Keratinocyte (primary cell): ENCODE results near the gene NDUFV1. TPM values are rescaled to one million over a fixed set of nuclear protein-coding genes. Genes with fewer than 3 reads are reported as not detected.

Experiments used
- DNase-seq: peaks from one replicate; pipeline ENCODE4 v3.0.0-alpha.2; 2011; ENCODE audit warnings: low read depth, missing footprints, low spot score
- FAIRE-seq: peaks from 2 replicates; lab custom pipeline; 2011; peaks lifted over from hg19 to GRCh38; lab: Jason Lieb, UNC
- H2AFZ ChIP-seq: 2 replicates; pipeline ENCODE4 v1.6.0; 2012; ENCODE audit warnings: low read length, control low read depth, inconsistent platforms; ENCODE audit not compliant: control insufficient read depth
- H3K27ac ChIP-seq: 2 replicates; pipeline ENCODE4 v1.5.1; 2011; ENCODE audit warnings: low read length; ENCODE audit not compliant: control insufficient read depth, insufficient read depth
- H3K27me3 ChIP-seq: 3 replicates; pipeline ENCODE4 v1.6.0; 2011; ENCODE audit warnings: low read length; ENCODE audit not compliant: control insufficient read depth, insufficient read depth; ENCODE audit errors: extremely low read depth
- H3K36me3 ChIP-seq, 2 experiments: 2 replicates in 1 of 2; 3 replicates in 1 of 2; pipeline ENCODE4 v1.5.1; 2011; ENCODE audit warnings: low read length in 2 of 2, mild to moderate bottlenecking in 1 of 2; ENCODE audit not compliant: control insufficient read depth in 2 of 2, insufficient read depth in 2 of 2; ENCODE audit errors: extremely low read depth in 1 of 2
- H3K4me1 ChIP-seq: 3 replicates; pipeline ENCODE4 v1.5.1; 2011; ENCODE audit warnings: low read length; ENCODE audit not compliant: control insufficient read depth, insufficient read depth; ENCODE audit errors: extremely low read depth
- H3K4me2 ChIP-seq: 3 replicates; pipeline ENCODE4 v1.6.0; 2011; ENCODE audit warnings: low read depth, low read length; ENCODE audit not compliant: control insufficient read depth, insufficient read depth; ENCODE audit errors: extremely low read depth
- H3K4me3 ChIP-seq, 3 experiments: fragments of 200-600 bp in 1 of 3; sonication (generic) in 1 of 3; 2 replicates in 2 of 3; 3 replicates in 1 of 3; pipeline ENCODE4 v1.5.1; 2011 to 2016; ENCODE audit warnings: low read length in 3 of 3, mild to moderate bottlenecking in 3 of 3, control low read depth in 2 of 3, inconsistent platforms in 1 of 3, low read depth in 1 of 3, mixed read lengths in 1 of 3, mixed run types in 1 of 3, moderate library complexity in 1 of 3; ENCODE audit not compliant: control insufficient read depth in 2 of 3, insufficient read depth in 2 of 3; ENCODE audit errors: extremely low read depth in 1 of 3
- H3K79me2 ChIP-seq: 2 replicates; pipeline ENCODE4 v1.6.0; 2012; ENCODE audit warnings: low read length; ENCODE audit not compliant: control insufficient read depth, insufficient read depth
- H3K9ac ChIP-seq: 3 replicates; pipeline ENCODE4 v1.6.0; 2011; ENCODE audit warnings: low read length; ENCODE audit not compliant: control insufficient read depth, insufficient read depth; ENCODE audit errors: extremely low read depth
- H3K9me1 ChIP-seq: 3 replicates; pipeline ENCODE4 v1.6.0; 2011; ENCODE audit warnings: low read length; ENCODE audit not compliant: control insufficient read depth, insufficient read depth; ENCODE audit errors: extremely low read depth
- H3K9me3 ChIP-seq: 2 replicates; pipeline ENCODE4 v1.5.1; 2012; ENCODE audit warnings: low read depth, low read length; ENCODE audit not compliant: control insufficient read depth
- H4K20me1 ChIP-seq: 3 replicates; pipeline ENCODE4 v1.6.0; 2011; ENCODE audit warnings: low read length; ENCODE audit not compliant: control insufficient read depth, insufficient read depth; ENCODE audit errors: extremely low read depth
- EZH2 ChIP-seq: IDR thresholded peaks from one replicate; pipeline ENCODE4 v1.6.1; 2012; ENCODE audit warnings: inconsistent platforms, mild to moderate bottlenecking, low read length, moderate library complexity
- dilution Hi-C: fragments of 300-500 bp; cut with MboI; formaldehyde crosslinking; loops from one replicate; pipeline ENCODE4 v1.7.0; 2020; ENCODE audit warnings: low sequenced_read_pairs; ENCODE audit not compliant: extremely low pct_ligation_motif_present
- polyA plus RNA-seq, 5 experiments: library from polyadenylated mRNA; depleted of rRNA in 3 of 5; stranded (reverse) in 3 of 5; stranded (forward) in 1 of 5; unstranded in 1 of 5; fragments of >200 nt; gene quantifications; 1 replicate in 1 of 5; 2 replicates in 3 of 5; 3 replicates in 1 of 5; pipeline versions ENCODE4 v1.2.1 to v1.2.3, GENCODE V29; 2011 to 2012; ENCODE audit warnings: missing spikeins in 2 of 5, low read depth in 1 of 5, low replicate concordance in 1 of 5
- TF ChIP-seq, protein P1 (sequence below), 3 experiments: IDR thresholded peaks in 1 of 3; conservative IDR thresholded peaks in 1 of 3; optimal IDR thresholded peaks in 1 of 3; 2 replicates in 2 of 3; 3 replicates in 1 of 3; pipeline versions ENCODE3 to v1.5.1; 2011; ENCODE audit warnings: low read length in 3 of 3, mild to moderate bottlenecking in 3 of 3, moderate library complexity in 2 of 3, control low read depth in 1 of 3, inconsistent platforms in 1 of 3; ENCODE audit not compliant: insufficient read depth in 2 of 3; ENCODE audit errors: extremely low read depth in 1 of 3

Gene NDUFV1
- polyA plus RNA-seq, 1 donor (not counting 4 experiments of a cell fraction or from before 2014, with no cell fraction given): 102 TPM

DNA sequence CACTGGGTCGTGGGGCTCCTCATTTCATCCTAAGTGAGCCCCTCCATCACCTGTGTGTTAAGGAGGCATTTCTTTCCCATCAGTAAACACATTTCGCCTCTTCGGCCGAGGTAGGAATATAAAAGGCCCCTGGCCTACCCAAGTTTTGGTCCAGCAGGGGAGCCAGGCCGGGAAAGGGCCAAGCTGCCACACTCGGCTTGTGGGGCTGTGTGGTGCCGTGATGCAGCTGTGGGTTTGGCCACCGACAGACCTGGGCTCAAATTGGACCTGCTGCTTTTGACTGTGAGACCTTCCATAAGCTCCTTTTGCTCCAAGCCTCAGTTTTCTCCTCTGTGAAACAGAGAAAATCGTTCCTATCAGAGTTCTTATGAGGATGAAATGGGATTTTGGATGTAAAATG is 771 bp downstream of the NDUFV1 start:
- Histone ChIP-seq H3K9me1 (no peaks in the 10 kb centered on the region), H3K79me2 (peaks cover 17% of the 10 kb centered on the region), H3K9ac (peak overlapping the region; percentile 94), H3K4me2 (peak overlapping the region; percentile 84), H3K9me3 (no peaks in the 10 kb centered on the region), H3K27me3 (no peaks in the 10 kb centered on the region), H3K27ac (peak overlapping the region; percentile 80), H2AFZ (peak overlapping the region; percentile 86), H3K36me3 (peaks cover 17 to 24% of the 10 kb centered on the region in 2 experiments), H4K20me1 (no peaks in the 10 kb centered on the region), H3K4me1 (peaks cover 10% of the 10 kb centered on the region), H3K4me3 (peak overlapping the region; percentile 94 to 100 (median 95))
- TF ChIP-seq, protein P1, sequence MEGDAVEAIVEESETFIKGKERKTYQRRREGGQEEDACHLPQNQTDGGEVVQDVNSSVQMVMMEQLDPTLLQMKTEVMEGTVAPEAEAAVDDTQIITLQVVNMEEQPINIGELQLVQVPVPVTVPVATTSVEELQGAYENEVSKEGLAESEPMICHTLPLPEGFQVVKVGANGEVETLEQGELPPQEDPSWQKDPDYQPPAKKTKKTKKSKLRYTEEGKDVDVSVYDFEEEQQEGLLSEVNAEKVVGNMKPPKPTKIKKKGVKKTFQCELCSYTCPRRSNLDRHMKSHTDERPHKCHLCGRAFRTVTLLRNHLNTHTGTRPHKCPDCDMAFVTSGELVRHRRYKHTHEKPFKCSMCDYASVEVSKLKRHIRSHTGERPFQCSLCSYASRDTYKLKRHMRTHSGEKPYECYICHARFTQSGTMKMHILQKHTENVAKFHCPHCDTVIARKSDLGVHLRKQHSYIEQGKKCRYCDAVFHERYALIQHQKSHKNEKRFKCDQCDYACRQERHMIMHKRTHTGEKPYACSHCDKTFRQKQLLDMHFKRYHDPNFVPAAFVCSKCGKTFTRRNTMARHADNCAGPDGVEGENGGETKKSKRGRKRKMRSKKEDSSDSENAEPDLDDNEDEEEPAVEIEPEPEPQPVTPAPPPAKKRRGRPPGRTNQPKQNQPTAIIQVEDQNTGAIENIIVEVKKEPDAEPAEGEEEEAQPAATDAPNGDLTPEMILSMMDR (optimal IDR thresholded peaks at IDR 0.05 in 1 of 3, IDR thresholded peaks at IDR 0.05 in 1 of 3, conservative IDR thresholded peaks at IDR 0.05 in 1 of 3; ENCODE audit: extremely low read depth in 1 of 3, insufficient read depth in 2 of 3, low read length in 3 of 3): no peak
- TF ChIP-seq EZH2: no peak
- dilution Hi-C loops: no loop called here
- no peak for DNase-seq
- no peak for FAIRE-seq

DNA sequence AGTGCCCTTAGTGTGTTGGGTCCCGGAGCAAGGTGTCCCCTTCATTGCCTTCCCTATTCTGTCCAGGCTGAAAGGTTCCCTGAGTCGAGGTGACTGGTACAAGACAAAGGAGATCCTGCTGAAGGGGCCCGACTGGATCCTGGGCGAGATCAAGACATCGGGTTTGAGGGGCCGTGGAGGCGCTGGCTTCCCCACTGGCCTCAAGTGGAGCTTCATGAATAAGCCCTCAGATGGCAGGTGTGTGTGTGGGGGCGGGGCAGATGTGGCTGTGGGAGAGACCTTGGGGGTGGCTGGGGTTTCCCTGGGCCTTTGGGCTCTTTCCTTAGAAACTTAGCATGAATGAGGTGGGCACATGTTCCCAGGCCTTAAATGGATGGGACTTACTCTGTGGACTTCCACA is 1.8 kb downstream of the NDUFV1 start:
- Histone ChIP-seq H3K4me3 (no peak overlapping the region), H3K9ac (no peak overlapping the region), H3K27ac (no peak overlapping the region), H3K9me3 (no peaks in the 10 kb centered on the region), H3K4me1 (peaks cover 12% of the 10 kb centered on the region), H3K36me3 (peaks cover 23 to 28% of the 10 kb centered on the region in 2 experiments), H3K9me1 (no peaks in the 10 kb centered on the region), H3K27me3 (no peaks in the 10 kb centered on the region), H3K79me2 (peaks cover 17% of the 10 kb centered on the region), H4K20me1 (no peaks in the 10 kb centered on the region), H3K4me2 (no peak overlapping the region), H2AFZ (no peak overlapping the region)
- dilution Hi-C loops: no loop called here
- FAIRE-seq (no peak), DNase-seq (no peak)
- TF ChIP-seq EZH2: no peak
- TF ChIP-seq, protein P1 (optimal IDR thresholded peaks at IDR 0.05 in 1 of 3, IDR thresholded peaks at IDR 0.05 in 1 of 3, conservative IDR thresholded peaks at IDR 0.05 in 1 of 3; ENCODE audit: extremely low read depth in 1 of 3, insufficient read depth in 2 of 3, low read length in 3 of 3): no peak
